ENCODE data around the gene OR1M1. TPM values are rescaled to one million over a fixed set of nuclear protein-coding genes. Genes with fewer than 3 reads are reported as not detected.
"Not testable (repeated sequence)": the region's sequence is repeated elsewhere in the genome, so short reads cannot be mapped to it uniquely, and the experiment has no call there.

The OR1M1 gene
- total and polyA plus RNA-seq, 8 donors: not detected

- Histone ChIP-seq H3K9me3 (no peaks in the 10 kb centered on the region), H3K4me1 (no peaks in the 10 kb centered on the region), H3K36me3 (no peaks in the 10 kb centered on the region), H3K27me3 (peaks cover 0 to 4% (median 0%) of the 10 kb centered on the region in 3 donors), H3K4me3 (no peak overlapping the region), H3K27ac (no peak overlapping the region)
- DNase-seq: no peak
- TF ChIP-seq POLR2AphosphoS5 (IDR thresholded peaks at IDR 0.05) (no peak), CTCF (IDR thresholded peaks at IDR 0.05) (no peak), EP300 (IDR thresholded peaks at IDR 0.05) (no peak), POLR2A (IDR thresholded peaks at IDR 0.05) (no peak)
- WGBS, 5 donors: 62 to 72% (median 65%) methylated on average over 6 to 12 of the region's 12 CpGs
- intact Hi-C loops (cut with DNase I; ENCODE audit: low total_unique reads): no loop called here
Measured at GRCh38 chr19:9065457-9066014, 21.3 kb upstream of the OR1M1 start.

GRCh38 chr19:9070066-9070465, 16.8 kb upstream of the OR1M1 start:
- WGBS, 5 donors: 22 to 43% (median 29%) methylated on average over 5 of the region's 5 CpGs
- H3K4me3 ChIP-seq: no peak overlapping the region
- no peaks in the 10 kb centered on the region for H3K36me3 ChIP-seq
- peaks cover 0 to 4% (median 0%) of the 10 kb centered on the region in 3 donors for H3K27me3 ChIP-seq
- TF ChIP-seq CTCF (IDR thresholded peaks at IDR 0.05) (no peak), POLR2A (IDR thresholded peaks at IDR 0.05) (no peak), EP300 (IDR thresholded peaks at IDR 0.05) (no peak), POLR2AphosphoS5 (IDR thresholded peaks at IDR 0.05) (no peak)
- intact Hi-C loops (cut with DNase I; ENCODE audit: low total_unique reads): no loop called here
- no peak overlapping the region for H3K27ac ChIP-seq
- no peaks in the 10 kb centered on the region for H3K9me3 ChIP-seq
- peaks cover 0 to 3% (median 1%) of the 10 kb centered on the region in 4 donors for H3K4me1 ChIP-seq
- DNase-seq: peak in 1 of 2 donors; percentile 18

GRCh38 chr19:9071720-9072119, 15.1 kb upstream of the OR1M1 start:
- peaks cover 0 to 16% (median 9%) of the 10 kb centered on the region in 4 donors for H3K4me1 ChIP-seq
- DNase-seq; intact Hi-C loops (cut with DNase I; ENCODE audit: low total_unique reads); H3K36me3 ChIP-seq; H3K27me3 ChIP-seq; H3K4me3 ChIP-seq; H3K9me3 ChIP-seq; H3K27ac ChIP-seq: not testable (repeated sequence)
- 92 to 95% (median 93%) methylated on average over 6 of the region's 6 CpGs for WGBS, 5 donors

- H3K9me3 ChIP-seq: no peaks in the 10 kb centered on the region
Measured at GRCh38 chr19:9073806-9074205, 13.1 kb upstream of the OR1M1 start.

More at GRCh38 chr19:9073806-9074205, 13.1 kb upstream of the OR1M1 start:
- Histone ChIP-seq H3K27me3 (no peaks in the 10 kb centered on the region), H3K4me3 (no peak overlapping the region), H3K27ac (no peak overlapping the region), H3K4me1 (peaks cover 0 to 23% (median 12%) of the 10 kb centered on the region in 4 donors), H3K36me3 (no peaks in the 10 kb centered on the region)
- intact Hi-C loops (cut with DNase I; ENCODE audit: low total_unique reads): no loop called here
- TF ChIP-seq POLR2A (IDR thresholded peaks at IDR 0.05) (no peak), CTCF (IDR thresholded peaks at IDR 0.05) (no peak), EP300 (IDR thresholded peaks at IDR 0.05) (no peak), POLR2AphosphoS5 (IDR thresholded peaks at IDR 0.05) (no peak)
- DNase-seq: no peak
- WGBS, 5 donors: 66 to 74% (median 67%) methylated on average over 6 of the region's 6 CpGs

All from stomach (tissue), 9 donors.